Activated naive CD8-positive, alpha-beta T cell treated with anti-CD3 and anti-CD28 coated beads for 36 hours (primary cell): Measurements from ENCODE around the gene POLH. TPM values are rescaled to one million over a fixed set of nuclear protein-coding genes. Genes with fewer than 3 reads are reported as not detected.

Experiments
- total RNA-seq, 2 experiments: library from RNA; stranded (reverse); gene quantifications; one replicate each; pipeline ENCODE4 v1.2.3, GENCODE V29; 2021

The POLH gene
- total RNA-seq, 2 experiments from 2014 or later = 23.4 to 30.1 TPM

Other genes with a start within 250 kb of the POLH start
- gene ZNF318, start 206.5 kb upstream of the POLH start, total RNA-seq = 10 to 100 TPM in 1 of 2 experiments, 1 to 10 TPM in 1; 10.0 to 10.1 TPM
- gene ABCC10, start 148.6 kb upstream of the POLH start, total RNA-seq = 10 to 100 TPM; 22.9 to 24.3 TPM
- under 1 TPM; 0.78 to 0.93 TPM for gene DLK2, start 120.6 kb upstream of the POLH start, total RNA-seq
- 10 to 100 TPM; 36.5 to 37.2 TPM for gene TJAP1, start 98.6 kb upstream of the POLH start, total RNA-seq
- under 1 TPM; 0.10 TPM for gene LRRC73, start 65.8 kb upstream of the POLH start, total RNA-seq
- 10 to 100 TPM; 38.1 to 38.2 TPM for gene YIPF3, start 59.3 kb upstream of the POLH start, total RNA-seq
- 10 to 100 TPM; 87.6 to 99.1 TPM for gene POLR1C, start 59.1 kb upstream of the POLH start, total RNA-seq
- 100 to 1,000 TPM; 119 to 121 TPM for gene XPO5, start 147 bp upstream of the POLH start, total RNA-seq
- 10 to 100 TPM; 49.2 to 52.1 TPM for gene GTPBP2, start 53.1 kb downstream of the POLH start, total RNA-seq
- gene MAD2L1BP, start 59.7 kb downstream of the POLH start, total RNA-seq = 10 to 100 TPM; 29.9 to 30.1 TPM
- not detected for gene RSPH9, start 68.9 kb downstream of the POLH start, total RNA-seq
- gene MRPS18A, start 111.6 kb downstream of the POLH start, total RNA-seq = 10 to 100 TPM; 63.8 to 65.3 TPM
- 10 to 100 TPM; 51.9 to 54.7 TPM for gene VEGFA, start 194.0 kb downstream of the POLH start, total RNA-seq